ENCODE results near the gene PCLO.

The PCLO gene

GRCh38 chr7:82760831-82761230, 401.9 kb downstream of the PCLO start:
- no peak for FAIRE-seq
- no peak for TF ChIP-seq CTCF (IDR thresholded peaks at IDR 0.05; ENCODE audit: insufficient read depth, missing control alignments)
- DNase-seq (ENCODE audit: insufficient read length, low spot score): no peak

GRCh38 chr7:82760074-82760473, 402.6 kb downstream of the PCLO start:
- FAIRE-seq: no peak
- no peak for TF ChIP-seq CTCF (IDR thresholded peaks at IDR 0.05; ENCODE audit: insufficient read depth, missing control alignments)
- no peak for DNase-seq (ENCODE audit: insufficient read length, low spot score)

- DNase-seq (ENCODE audit: insufficient read length, low spot score) (no peak), FAIRE-seq (no peak)
These were observed 406.8 kb downstream of the PCLO start for GRCh38 chr7:82755705-82756551.

GRCh38 chr7:82750007-82750406, 412.7 kb downstream of the PCLO start:
- FAIRE-seq (no peak), DNase-seq (ENCODE audit: insufficient read length, low spot score) (no peak)
- TF ChIP-seq CTCF (IDR thresholded peaks at IDR 0.05; ENCODE audit: insufficient read depth, missing control alignments): no peak

More at GRCh38 chr7:82755705-82756551, 406.8 kb downstream of the PCLO start:
- no peak for TF ChIP-seq CTCF (IDR thresholded peaks at IDR 0.05; ENCODE audit: insufficient read depth, missing control alignments)

GRCh38 chr7:82745820-82746219, 416.9 kb downstream of the PCLO start:
- no peak for FAIRE-seq

GRCh38 chr7:82745117-82745516, 417.6 kb downstream of the PCLO start:
- DNase-seq (ENCODE audit: insufficient read length, low spot score) (no peak), FAIRE-seq (no peak)
- no peak for TF ChIP-seq CTCF (IDR thresholded peaks at IDR 0.05; ENCODE audit: insufficient read depth, missing control alignments)

More at GRCh38 chr7:82745820-82746219, 416.9 kb downstream of the PCLO start:
- no peak for DNase-seq (ENCODE audit: insufficient read length, low spot score)
- no peak for TF ChIP-seq CTCF (IDR thresholded peaks at IDR 0.05; ENCODE audit: insufficient read depth, missing control alignments)

- no peak for FAIRE-seq
- DNase-seq (ENCODE audit: insufficient read length, low spot score): no peak
These were observed 420.5 kb downstream of the PCLO start for GRCh38 chr7:82742163-82742562.

More at GRCh38 chr7:82742163-82742562, 420.5 kb downstream of the PCLO start:
- TF ChIP-seq CTCF (IDR thresholded peaks at IDR 0.05; ENCODE audit: insufficient read depth, missing control alignments): no peak

All from D721Med (cell line).